ENCODE data around the gene JMJD1C. TPM values are rescaled to one million over a fixed set of nuclear protein-coding genes. Genes with fewer than 3 reads are reported as not detected.
"Not testable (repeated sequence)": the region's sequence is repeated elsewhere in the genome, so short reads cannot be mapped to it uniquely, and the experiment has no call there.

Gene JMJD1C
- total and polyA plus RNA-seq, 10 of the 15 experiments (the other 5 are each of a cell fraction or from before 2014, with no cell fraction given), result 31.2 to 83.3 (median 49.5) TPM

DNA sequence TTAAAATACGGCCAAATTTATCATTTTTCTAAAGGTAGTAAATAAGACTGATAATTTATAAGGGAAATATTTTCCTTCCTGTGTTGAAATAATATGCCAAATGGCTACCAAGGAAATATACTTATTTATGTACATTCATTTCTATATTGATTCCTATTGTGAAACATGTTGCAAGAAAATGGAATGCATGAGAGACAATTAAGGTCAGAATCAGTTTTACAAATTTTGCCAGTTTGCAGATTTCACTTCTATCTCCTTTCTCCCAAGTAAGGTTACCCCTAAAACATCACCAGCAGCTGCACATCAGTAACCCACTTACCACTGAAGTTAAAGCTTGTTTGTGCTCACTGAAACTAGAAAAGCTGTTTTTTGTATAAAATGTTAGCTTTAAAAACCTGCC is 36.2 kb upstream of the JMJD1C start:
- Histone ChIP-seq H3K4me2 (ENCODE audit: control insufficient read depth, insufficient read depth) (no peak overlapping the region), H3K4me1 (ENCODE audit: control insufficient read depth, insufficient read depth, low read length) (no peaks in the 10 kb centered on the region), H3K36me3 (ENCODE audit: control insufficient read depth in 2 of 2, insufficient read depth in 2 of 2, low read length in 1 of 2) (no peaks in the 10 kb centered on the region; a peak in 1 of 4 replicates), H3K79me2 (ENCODE audit: control insufficient read depth, insufficient read depth, low read length) (peaks cover 21% of the 10 kb centered on the region), H3K9ac (ENCODE audit: control insufficient read depth, insufficient read depth, low read length) (no peak overlapping the region), H3K27ac (ENCODE audit: control insufficient read depth, insufficient read depth) (no peak overlapping the region), H3K27me3 (replicated peaks in 1 of 2; ENCODE audit: control insufficient read depth in 2 of 2, insufficient read depth in 2 of 2, low read length in 1 of 2) (no peaks in the 10 kb centered on the region), H2AFZ (ENCODE audit: control insufficient read depth, low read depth, low read length) (no peak overlapping the region), H4K20me1 (ENCODE audit: control insufficient read depth, insufficient read depth) (no peaks in the 10 kb centered on the region), H3K4me3 (no peak overlapping the region), H3K9me3 (replicated peaks; ENCODE audit: control insufficient read depth, insufficient read depth, low read length) (no peaks in the 10 kb centered on the region; the same call in 2 of the 3 replicates)
- CTCF ChIA-PET, result interaction anchor here (0.9 to 1.8 kb wide), 2 partner anchors 10 to 14 kb away, joined by 3 to 6 read pairs; no protein-coding TSS in a partner anchor
- DNase-seq (ENCODE audit: low read depth, low spot score) (no peak), FAIRE-seq (no peak), ATAC-seq (no peak)
- in situ Hi-C loops (cut with MboI) (no loop called here), intact Hi-C loops (cut with micrococcal nuclease; ENCODE audit: unreplicated experiment) (no loop called here)
- WGBS (ENCODE audit: insufficient coverage, insufficient replicate concordance, low lambda C conversion rate, missing lambda C conversion rate), result 100% methylated on average over 1 of the region's 1 CpG
- POLR2A ChIA-PET, result interaction anchor here (0.5 kb wide), 1 partner anchor 194 kb away, joined by 3 read pairs; no protein-coding TSS in a partner anchor
- SMC1A ChIA-PET (ENCODE audit: uncharacterized antibody, unreplicated experiment), result interaction anchor here (0.6 to 5.8 kb wide), 4 partner anchors 8 to 17 kb away, joined by 3 to 26 read pairs (median 3); no protein-coding TSS in a partner anchor
- BruUV-seq (replicated peaks), result no TSS peak
- RAD21 ChIA-PET (ENCODE audit: unreplicated experiment), result no interaction called here
- TF ChIP-seq ESRRA (IDR thresholded peaks at IDR 0.05; ENCODE audit: low read length) (no peak), ZBED1 (IDR thresholded peaks at IDR 0.05; ENCODE audit: borderline replicate concordance) (no peak), STAT1 (conservative IDR thresholded peaks at IDR 0.05) (no peak), CBX3 (IDR thresholded peaks at IDR 0.05; ENCODE audit: borderline replicate concordance, low read depth) (no peak), STAT3 (IDR thresholded peaks at IDR 0.05; ENCODE audit: low read depth, low read length) (no peak)
- TF ChIP-seq, protein P1, sequence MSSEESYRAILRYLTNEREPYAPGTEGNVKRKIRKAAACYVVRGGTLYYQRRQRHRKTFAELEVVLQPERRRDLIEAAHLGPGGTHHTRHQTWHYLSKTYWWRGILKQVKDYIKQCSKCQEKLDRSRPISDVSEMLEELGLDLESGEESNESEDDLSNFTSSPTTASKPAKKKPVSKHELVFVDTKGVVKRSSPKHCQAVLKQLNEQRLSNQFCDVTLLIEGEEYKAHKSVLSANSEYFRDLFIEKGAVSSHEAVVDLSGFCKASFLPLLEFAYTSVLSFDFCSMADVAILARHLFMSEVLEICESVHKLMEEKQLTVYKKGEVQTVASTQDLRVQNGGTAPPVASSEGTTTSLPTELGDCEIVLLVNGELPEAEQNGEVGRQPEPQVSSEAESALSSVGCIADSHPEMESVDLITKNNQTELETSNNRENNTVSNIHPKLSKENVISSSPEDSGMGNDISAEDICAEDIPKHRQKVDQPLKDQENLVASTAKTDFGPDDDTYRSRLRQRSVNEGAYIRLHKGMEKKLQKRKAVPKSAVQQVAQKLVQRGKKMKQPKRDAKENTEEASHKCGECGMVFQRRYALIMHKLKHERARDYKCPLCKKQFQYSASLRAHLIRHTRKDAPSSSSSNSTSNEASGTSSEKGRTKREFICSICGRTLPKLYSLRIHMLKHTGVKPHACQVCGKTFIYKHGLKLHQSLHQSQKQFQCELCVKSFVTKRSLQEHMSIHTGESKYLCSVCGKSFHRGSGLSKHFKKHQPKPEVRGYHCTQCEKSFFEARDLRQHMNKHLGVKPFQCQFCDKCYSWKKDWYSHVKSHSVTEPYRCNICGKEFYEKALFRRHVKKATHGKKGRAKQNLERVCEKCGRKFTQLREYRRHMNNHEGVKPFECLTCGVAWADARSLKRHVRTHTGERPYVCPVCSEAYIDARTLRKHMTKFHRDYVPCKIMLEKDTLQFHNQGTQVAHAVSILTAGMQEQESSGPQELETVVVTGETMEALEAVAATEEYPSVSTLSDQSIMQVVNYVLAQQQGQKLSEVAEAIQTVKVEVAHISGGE (CRISPR knock-in tag; IDR thresholded peaks at IDR 0.05), result no peak

DNA sequence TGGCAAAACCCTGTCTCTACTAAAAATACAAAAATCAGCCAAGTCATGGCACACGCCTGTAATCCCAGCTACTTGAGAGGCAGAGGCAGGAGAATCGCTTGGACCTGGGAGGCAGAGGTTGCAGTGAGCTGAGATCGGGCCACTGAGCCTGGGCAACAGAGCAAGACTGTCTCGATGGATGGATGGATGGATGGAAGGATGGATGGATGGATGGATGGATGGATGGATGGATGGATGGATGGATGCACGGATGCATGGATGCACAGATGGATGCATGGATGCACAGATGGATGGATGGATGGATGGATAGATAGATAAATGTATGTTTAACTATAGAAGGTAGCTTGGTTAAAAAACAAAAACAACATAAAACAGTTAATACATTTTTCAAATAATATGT is 34.8 kb upstream of the JMJD1C start:
- H3K9ac ChIP-seq (ENCODE audit: control insufficient read depth, insufficient read depth, low read length); H3K4me1 ChIP-seq (ENCODE audit: control insufficient read depth, insufficient read depth, low read length); ATAC-seq; H3K4me2 ChIP-seq (ENCODE audit: control insufficient read depth, insufficient read depth); H3K9me3 ChIP-seq (replicated peaks; ENCODE audit: control insufficient read depth, insufficient read depth, low read length); intact Hi-C loops (cut with micrococcal nuclease; ENCODE audit: unreplicated experiment); H3K27me3 ChIP-seq (replicated peaks in 1 of 2; ENCODE audit: control insufficient read depth in 2 of 2, insufficient read depth in 2 of 2, low read length in 1 of 2); BruUV-seq (replicated peaks); RAD21 ChIA-PET (ENCODE audit: unreplicated experiment); in situ Hi-C loops (cut with MboI); H4K20me1 ChIP-seq (ENCODE audit: control insufficient read depth, insufficient read depth); DNase-seq (ENCODE audit: low read depth, low spot score); H3K4me3 ChIP-seq; POLR2A ChIA-PET; H3K36me3 ChIP-seq (ENCODE audit: control insufficient read depth in 2 of 2, insufficient read depth in 2 of 2, low read length in 1 of 2); H2AFZ ChIP-seq (ENCODE audit: control insufficient read depth, low read depth, low read length); FAIRE-seq; H3K27ac ChIP-seq (ENCODE audit: control insufficient read depth, insufficient read depth): not testable (repeated sequence)
- ChIA-PET CTCF (interaction anchor here (0.6 to 1.1 kb wide), 3 partner anchors 9 to 333 kb away, joined by 3 read pairs; no protein-coding TSS in a partner anchor), SMC1A (ENCODE audit: uncharacterized antibody, unreplicated experiment) (interaction anchor here (1.0 kb wide), 1 partner anchor 15 kb away, joined by 4 read pairs; no protein-coding TSS in a partner anchor)
- peaks cover 22% of the 10 kb centered on the region for H3K79me2 ChIP-seq (ENCODE audit: control insufficient read depth, insufficient read depth, low read length)
- WGBS (ENCODE audit: insufficient coverage, insufficient replicate concordance, low lambda C conversion rate, missing lambda C conversion rate), result 97% methylated on average over 5 of the region's 5 CpGs

All from GM12878 (cell line).